Measurements from ENCODE around the gene TBC1D22A.

The TBC1D22A gene

DNA sequence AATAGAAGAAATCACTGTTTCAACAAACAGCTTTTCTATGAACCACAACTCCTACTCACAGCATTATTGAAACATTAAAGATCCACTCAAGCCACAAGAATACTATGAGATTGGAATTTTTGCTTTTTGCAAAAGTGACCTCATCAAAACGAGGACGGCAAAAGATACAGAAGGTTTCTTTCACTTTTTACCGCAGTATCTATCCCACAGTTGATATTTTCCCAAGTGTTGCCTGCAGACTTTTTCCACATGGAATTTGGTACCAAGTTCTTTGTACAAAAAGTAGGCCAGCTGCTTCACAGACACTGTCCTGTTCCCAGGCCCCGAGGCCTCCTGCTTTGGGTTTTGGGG lies 204.0 kb downstream of the TBC1D22A start:
- no peak for TF ChIP-seq ZNF274 (IDR thresholded peaks at IDR 0.05; ENCODE audit: low read depth, low read length)
- no peak overlapping the region for H3K4me3 ChIP-seq (ENCODE audit: low read length)

DNA sequence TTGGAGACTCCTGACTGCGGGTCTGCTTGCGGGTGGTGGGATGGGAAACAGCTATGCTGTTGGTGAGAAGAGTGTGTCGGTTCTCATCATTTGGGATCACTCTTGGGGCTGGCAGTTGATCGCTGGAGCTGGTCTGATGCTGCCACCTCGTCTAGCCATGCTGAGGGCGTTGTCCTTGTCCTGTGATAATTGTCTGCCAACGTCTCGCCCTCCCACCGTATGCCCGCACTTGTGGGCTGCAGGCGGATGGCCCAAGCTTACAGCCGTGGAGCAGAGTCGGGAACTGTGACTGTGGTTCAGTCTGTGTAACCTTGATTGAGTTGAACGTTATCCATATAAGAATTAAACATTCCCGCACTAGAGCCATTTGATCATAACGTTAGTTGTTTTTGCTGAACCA lies 204.4 kb downstream of the TBC1D22A start:
- H3K4me3 ChIP-seq (ENCODE audit: low read length): no peak overlapping the region
- TF ChIP-seq ZNF274 (IDR thresholded peaks at IDR 0.05; ENCODE audit: low read depth, low read length): no peak

DNA sequence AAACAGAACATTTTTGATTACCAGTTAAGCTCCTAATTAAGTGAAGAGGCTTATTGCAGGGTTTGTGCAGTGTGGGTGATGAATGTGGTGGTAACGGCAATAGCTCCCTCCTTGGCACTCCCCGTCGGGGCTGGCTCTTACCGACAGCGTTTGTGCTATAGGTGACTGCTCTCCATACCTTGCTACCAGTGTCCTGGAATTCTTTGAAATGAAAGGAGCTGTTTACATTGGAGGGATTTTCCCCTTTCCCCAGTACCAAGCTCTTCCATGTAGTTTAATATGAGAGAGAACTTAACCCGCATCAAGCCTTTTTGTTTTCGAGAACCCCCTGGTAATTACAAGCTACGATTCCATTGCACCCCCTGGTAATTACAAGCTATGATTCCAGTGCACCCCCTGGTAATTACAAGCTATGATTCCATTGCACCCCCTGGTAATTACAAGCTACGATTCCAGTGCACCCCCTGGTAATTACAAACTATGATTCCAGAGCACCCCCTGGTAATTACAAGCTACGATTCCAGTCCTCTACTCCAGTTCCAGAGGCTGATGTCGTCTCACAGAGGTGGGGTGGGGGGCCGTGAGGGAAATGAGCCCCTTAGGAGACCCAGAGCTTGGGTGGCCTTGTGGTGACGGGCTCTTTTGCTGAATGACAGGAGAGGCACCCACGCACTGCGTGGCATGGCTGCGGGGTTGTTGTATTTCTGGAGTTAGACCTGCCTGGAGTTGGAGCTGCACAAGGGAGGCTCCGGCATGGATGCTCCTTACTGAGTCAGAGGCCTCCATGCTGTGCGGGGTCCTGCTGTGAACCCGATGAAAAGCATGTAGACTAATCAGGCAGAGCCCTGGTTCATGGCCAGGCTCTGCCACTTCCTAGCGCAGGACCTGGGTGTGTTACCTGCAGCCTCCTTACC lies 205.3 kb downstream of the TBC1D22A start:
- TF ChIP-seq ZNF274 (IDR thresholded peaks at IDR 0.05; ENCODE audit: low read depth, low read length): no peak
- H3K4me3 ChIP-seq (ENCODE audit: low read length): no peak overlapping the region

DNA sequence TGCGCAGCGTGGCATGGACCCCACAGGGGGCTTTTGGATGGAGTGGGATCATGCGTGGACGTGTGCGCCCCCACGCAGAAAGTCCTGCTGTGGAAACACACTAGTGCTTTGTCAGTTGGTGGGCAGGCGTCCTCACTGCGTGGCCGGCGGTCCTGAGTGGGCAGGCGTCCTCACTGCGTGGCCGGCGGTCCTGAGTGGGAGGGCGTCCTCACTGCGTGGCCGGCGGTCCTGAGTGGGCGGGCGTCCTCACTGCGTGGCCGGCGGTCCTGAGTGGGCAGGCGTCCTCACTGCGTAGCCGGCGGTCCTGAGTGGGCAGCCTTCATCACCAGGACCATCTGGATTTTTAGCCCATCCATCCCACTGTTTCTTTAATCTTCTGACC lies 205.9 kb downstream of the TBC1D22A start:
- no peak for TF ChIP-seq ZNF274 (IDR thresholded peaks at IDR 0.05; ENCODE audit: low read depth, low read length)
- H3K4me3 ChIP-seq (ENCODE audit: low read length): no peak overlapping the region

- TF ChIP-seq ZNF274 (IDR thresholded peaks at IDR 0.05; ENCODE audit: low read depth, low read length): no peak
- H3K4me3 ChIP-seq (ENCODE audit: low read length): no peak overlapping the region
These were observed 206.4 kb downstream of the TBC1D22A start for GRCh38 chr22:46968848-46969247.

DNA sequence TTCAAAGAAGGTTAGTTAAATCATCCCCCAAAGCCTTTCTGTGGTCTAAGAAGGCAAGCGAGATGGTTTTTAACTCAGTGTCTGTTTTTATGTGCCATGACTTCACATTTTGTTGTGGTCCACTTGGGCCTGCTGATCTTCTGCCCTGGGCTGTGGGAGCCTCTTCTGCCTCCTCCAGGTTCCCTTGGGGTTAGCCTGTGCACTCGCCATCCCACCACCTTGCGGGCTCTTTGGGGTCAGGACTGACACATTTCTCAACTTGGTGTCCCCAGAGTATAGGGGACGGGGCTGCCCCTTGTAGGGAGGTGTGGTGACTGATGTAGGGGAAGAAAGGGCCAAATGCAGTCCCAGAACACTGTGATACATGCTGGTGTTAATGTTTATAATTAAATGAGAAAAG lies 207.0 kb downstream of the TBC1D22A start:
- no peak for TF ChIP-seq ZNF274 (IDR thresholded peaks at IDR 0.05; ENCODE audit: low read depth, low read length)
- no peak overlapping the region for H3K4me3 ChIP-seq (ENCODE audit: low read length)

- H3K4me3 ChIP-seq (ENCODE audit: low read length): no peak overlapping the region
- no peak for TF ChIP-seq ZNF274 (IDR thresholded peaks at IDR 0.05; ENCODE audit: low read depth, low read length)
These were observed 207.5 kb downstream of the TBC1D22A start for GRCh38 chr22:46969961-46970360.

DNA sequence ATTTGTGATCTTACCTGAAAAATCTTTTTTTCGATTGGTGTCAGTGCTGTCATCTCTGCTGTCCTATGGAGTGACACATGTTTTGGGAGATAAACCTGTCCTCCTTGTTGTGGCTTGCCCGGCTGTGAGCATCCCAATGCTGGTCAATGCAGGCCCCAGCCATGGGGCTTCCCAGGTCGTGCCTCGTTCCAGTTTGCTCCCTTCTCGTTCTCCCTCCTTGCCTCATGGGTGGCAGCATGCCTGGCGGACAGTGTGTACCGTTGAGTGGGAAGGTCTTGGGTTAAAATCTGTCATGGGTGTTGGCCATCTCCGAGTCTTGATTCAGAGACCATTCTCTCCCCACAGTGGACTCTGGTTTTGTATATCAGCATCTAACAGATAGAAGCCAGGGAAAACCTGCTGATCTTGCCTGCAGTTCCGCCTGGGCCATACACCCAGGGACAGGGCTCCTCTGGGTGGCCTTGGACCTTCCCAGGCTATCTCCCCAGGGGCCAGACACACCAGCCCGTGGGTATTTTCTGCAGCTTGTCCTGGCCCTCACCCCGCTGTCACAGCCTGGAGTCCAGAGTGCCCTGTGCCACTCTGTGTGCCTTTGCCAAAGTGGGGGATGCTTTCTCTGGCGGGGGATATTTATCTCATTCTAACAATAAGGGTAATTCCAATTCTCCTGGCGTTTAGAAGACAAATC lies 208.1 kb downstream of the TBC1D22A start:
- no peak for TF ChIP-seq ZNF274 (IDR thresholded peaks at IDR 0.05; ENCODE audit: low read depth, low read length)

GRCh38 chr22:46971099-46971763 lies 208.8 kb downstream of the TBC1D22A start:
- no peak overlapping the region for H3K4me3 ChIP-seq (ENCODE audit: low read length)
- TF ChIP-seq ZNF274 (IDR thresholded peaks at IDR 0.05; ENCODE audit: low read depth, low read length): no peak

More for the DNA sequence above, 208.1 kb downstream of the TBC1D22A start:
- H3K4me3 ChIP-seq (ENCODE audit: low read length): no peak overlapping the region

- H3K4me3 ChIP-seq (ENCODE audit: low read length): no peak overlapping the region
- TF ChIP-seq ZNF274 (IDR thresholded peaks at IDR 0.05; ENCODE audit: low read depth, low read length): no peak
These were observed 209.3 kb downstream of the TBC1D22A start for GRCh38 chr22:46971764-46972125.

- no peak for TF ChIP-seq ZNF274 (IDR thresholded peaks at IDR 0.05; ENCODE audit: low read depth, low read length)
- no peak overlapping the region for H3K4me3 ChIP-seq (ENCODE audit: low read length)
These were observed 209.8 kb downstream of the TBC1D22A start for GRCh38 chr22:46972256-46972655.

DNA sequence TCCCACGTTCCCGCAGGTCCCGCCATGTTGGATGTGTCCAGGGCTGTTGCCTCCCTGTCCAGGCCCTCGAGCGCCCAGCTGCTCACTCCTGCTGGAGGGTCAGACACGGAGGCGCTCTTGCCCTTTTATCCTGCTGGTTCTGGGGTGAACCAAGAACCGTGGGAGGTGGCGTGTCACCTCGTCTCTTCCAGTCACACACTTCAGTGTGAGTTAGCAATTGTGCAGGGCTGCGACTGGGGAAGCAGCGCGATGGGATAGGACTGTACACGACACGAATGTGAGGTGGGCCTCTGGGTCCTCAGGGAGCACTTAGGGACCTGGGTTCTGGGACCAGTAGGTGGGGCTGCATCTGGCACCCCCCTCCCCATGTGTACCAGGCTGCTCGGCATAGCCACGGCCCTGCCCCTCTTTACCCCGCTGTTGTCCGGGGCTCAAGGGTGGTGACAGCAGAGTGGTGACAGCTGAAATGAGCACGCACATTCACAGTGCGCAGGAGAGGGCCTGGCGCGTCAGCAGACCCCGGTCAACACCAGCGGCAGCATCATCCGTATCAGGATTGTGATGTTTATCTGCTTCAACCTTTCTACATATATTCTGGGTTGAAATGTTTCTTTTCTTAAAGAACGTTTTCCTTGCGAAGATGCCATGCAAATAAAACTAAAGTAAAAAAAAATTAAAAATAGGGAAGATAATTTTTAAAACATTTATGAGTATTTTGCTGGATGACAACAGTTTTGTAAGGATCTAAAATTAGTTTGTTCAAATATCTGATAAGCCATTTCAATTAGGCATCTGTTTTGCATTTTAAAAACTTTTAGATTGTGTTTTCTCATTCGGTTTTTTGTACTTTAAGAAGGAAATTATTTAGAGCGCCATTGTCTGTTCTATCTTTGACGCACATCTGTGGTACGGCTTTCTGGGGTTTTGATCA lies 210.7 kb downstream of the TBC1D22A start:
- no peak overlapping the region for H3K4me3 ChIP-seq (ENCODE audit: low read length)
- no peak for TF ChIP-seq ZNF274 (IDR thresholded peaks at IDR 0.05; ENCODE audit: low read depth, low read length)

DNA sequence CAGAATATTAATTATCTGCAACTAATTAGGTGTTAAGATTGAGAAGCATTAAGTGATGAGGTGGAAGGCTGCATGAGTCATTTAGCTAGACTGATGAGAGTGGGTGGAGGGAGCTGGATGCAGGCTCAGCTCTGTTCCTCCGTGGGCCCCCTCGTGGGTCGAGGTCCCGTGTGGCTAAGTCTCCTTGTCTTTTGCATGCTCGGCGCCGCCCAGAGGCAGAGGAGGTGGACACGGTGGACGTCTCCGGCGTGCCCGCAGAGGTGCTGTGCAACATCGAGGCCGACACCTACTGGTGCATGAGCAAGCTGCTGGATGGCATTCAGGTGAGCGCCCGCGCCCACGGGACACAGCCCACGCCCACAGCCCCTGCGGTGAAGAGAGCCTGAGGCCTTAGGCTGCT lies 211.6 kb downstream of the TBC1D22A start:
- no peak overlapping the region for H3K4me3 ChIP-seq (ENCODE audit: low read length)
- TF ChIP-seq ZNF274 (IDR thresholded peaks at IDR 0.05; ENCODE audit: low read depth, low read length): no peak
